A549 (cell line): ENCODE results near the gene STARD9. TPM values are rescaled to one million over a fixed set of nuclear protein-coding genes. Genes with fewer than 3 reads are reported as not detected.
"Not testable (repeated sequence)": the region's sequence is repeated elsewhere in the genome, so short reads cannot be mapped to it uniquely, and the experiment has no call there.

Experiments used
- ATAC-seq, 2 experiments: fragments of 200-7000 bp in 1 of 2; fragments of >200 bp in 1 of 2; cut with Nextera tagmentation in 1 of 2; cut with Tn5 transposase in 1 of 2; 3 replicates each; pipeline versions ENCODE4 v1.8.0 to v1.9.1; 2018 to 2020; ENCODE audit warnings: mild to moderate bottlenecking in 1 of 2, moderate library complexity in 1 of 2
- CTCF ChIA-PET: fragments of 300-600 bp; sonication (Branson Sonifier 250); formaldehyde crosslinking; extraction: SDS; loops from one replicate; lab custom pipeline; 2021; ENCODE audit warnings: antibody characterized with exemption, inconsistent platforms; lab: Yijun Ruan, JAX
- POLR2A ChIA-PET: fragments of 350-600 bp; formaldehyde crosslinking; extraction: SDS; loops from one replicate; lab custom pipeline; 2021; ENCODE audit warnings: antibody characterized with exemption, inconsistent platforms; lab: Yijun Ruan, JAX
- DNase-seq, 2 experiments: peaks; one replicate each; pipeline versions ENCODE4 v3.0.0 to v3.0.0-alpha.2; 2011 to 2016; ENCODE audit warnings: low read depth in 1 of 2, low spot score in 1 of 2
- FAIRE-seq: peaks from 2 replicates; lab custom pipeline; 2011; peaks lifted over from hg19 to GRCh38; lab: Jason Lieb, UNC
- H3K27ac ChIP-seq, 2 experiments: fragments of >200 bp; sonication (Bioruptor Twin); formaldehyde crosslinking; 3 replicates each; pipeline ENCODE4 v1.5.1; 2016 to 2017
- H3K4me1 ChIP-seq: fragments of >200 bp; sonication (Bioruptor Twin); formaldehyde crosslinking; 3 replicates; pipeline ENCODE4 v1.6.1; 2016
- H3K4me2 ChIP-seq: fragments of >200 bp; sonication (Bioruptor Twin); formaldehyde crosslinking; 3 replicates; pipeline ENCODE4 v1.6.1; 2016
- H3K4me3 ChIP-seq: fragments of >200 bp; sonication (Bioruptor Twin); formaldehyde crosslinking; 3 replicates; pipeline ENCODE4 v1.5.1; 2016
- H3K9me3 ChIP-seq: fragments of >200 bp; sonication (Bioruptor Twin); formaldehyde crosslinking; 3 replicates; pipeline ENCODE4 v1.6.1; 2016
- CHD4 ChIP-seq: fragments of 200-600 bp; sonication (generic); IDR thresholded peaks from 2 replicates; pipeline ENCODE4 v1.6.1; 2016; ENCODE audit warnings: antibody characterized with exemption, mild to moderate bottlenecking, borderline replicate concordance
- FOXS1 ChIP-seq: fragments of 250-450 bp; sonication (Bioruptor Pico); IDR thresholded peaks from 2 replicates; pipeline ENCODE4 v1.5.0; 2020; ENCODE audit warnings: mild to moderate bottlenecking, moderate library complexity
- RCOR1 ChIP-seq: fragments of 150-350 bp; IDR thresholded peaks from 2 replicates; pipeline ENCODE4 v1.6.1; 2014; ENCODE audit warnings: antibody characterized with exemption, low read length, low read depth
- RFX5 ChIP-seq: fragments of 450-650 bp; IDR thresholded peaks from 2 replicates; pipeline ENCODE4 v1.7.1; 2014; ENCODE audit warnings: antibody characterized with exemption, mild to moderate bottlenecking, moderate library complexity
- SREBF2 ChIP-seq: fragments of 450-650 bp; IDR thresholded peaks from 2 replicates; pipeline ENCODE4 v1.6.1; 2014; ENCODE audit warnings: mild to moderate bottlenecking, moderate library complexity
- WGBS: methylation state at CpG from one replicate; pipeline ENCODE4 v1.1.6; 2017; ENCODE audit errors: missing lambda C conversion rate; 5-methylcytosine and 5-hydroxymethylcytosine counted together
- polyA plus RNA-seq, 4 experiments: library from polyadenylated mRNA; depleted of rRNA in 3 of 4; stranded (reverse); fragments of >200 nt; fragmentation: RNase III in 1 of 4; extraction: RNeasy Plus Mini Kit Qiagen cat#74134 plus additional on column Dnase treatment in 1 of 4; gene quantifications; 2 replicates in 3 of 4; 3 replicates in 1 of 4; pipeline ENCODE4 v1.2.3, GENCODE V29; 2011 to 2017

The STARD9 gene
- polyA plus RNA-seq, 2 of the 4 experiments (the other 2 are of a cell fraction) = 1.2 TPM

DNA sequence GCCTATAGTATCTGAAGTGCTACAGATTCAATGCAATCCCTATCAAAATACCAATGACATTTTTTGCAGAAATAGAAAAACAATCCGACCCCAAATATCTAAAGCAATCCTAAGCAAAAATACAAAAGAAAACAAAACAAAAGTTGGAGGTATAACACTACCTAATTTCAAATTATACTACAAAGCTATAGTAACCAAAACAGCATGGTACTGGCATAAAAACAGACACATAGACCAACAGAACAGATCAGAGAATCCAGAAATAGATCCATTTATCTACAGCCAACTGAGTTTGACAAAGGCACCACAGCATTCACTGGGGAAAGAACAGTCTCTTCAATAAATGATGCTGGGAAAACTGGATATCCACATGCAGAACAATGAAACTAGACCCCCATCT lies 185.4 kb downstream of the STARD9 start:
- FAIRE-seq = no peak
- POLR2A ChIA-PET = no interaction called here

DNA sequence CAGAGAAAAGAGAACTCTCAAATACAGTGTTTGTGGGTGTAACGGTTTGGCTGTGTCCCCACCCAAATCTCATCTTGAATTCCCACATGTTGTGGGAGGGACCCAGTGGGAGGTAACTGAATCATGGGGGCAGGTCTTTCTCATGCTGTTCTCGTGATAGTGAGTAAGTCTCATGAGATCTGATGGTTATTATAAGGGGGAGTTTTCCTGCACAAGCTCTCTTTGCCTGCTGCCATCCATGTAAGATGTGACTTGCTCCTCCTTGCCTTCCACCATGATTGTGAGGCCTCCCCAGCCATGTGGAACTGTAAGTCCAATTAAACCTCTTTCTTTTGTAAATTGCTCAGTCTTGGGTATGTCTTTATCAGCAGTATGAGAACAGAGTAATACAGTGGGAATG lies 186.4 kb downstream of the STARD9 start:
- DNase-seq, H3K4me3 ChIP-seq, FAIRE-seq, POLR2A ChIA-PET, H3K4me1 ChIP-seq, ATAC-seq, H3K4me2 ChIP-seq, H3K27ac ChIP-seq, CTCF ChIA-PET: not testable (repeated sequence)
- peaks cover 11% of the 10 kb centered on the region; the same call in 2 of the 3 replicates for H3K9me3 ChIP-seq
- WGBS = 65% methylated on average over 2 of the region's 2 CpGs

More for the DNA sequence above, 185.4 kb downstream of the STARD9 start:
- Histone ChIP-seq H3K9me3 (peaks cover 11% of the 10 kb centered on the region; the same call in 2 of the 3 replicates), H3K4me2 (no peak overlapping the region)
- no peak for TF ChIP-seq RFX5
- TF ChIP-seq SREBF2 = no peak
- no peak for TF ChIP-seq FOXS1 (CRISPR knock-in tag)
- no peak for TF ChIP-seq CHD4
- no peak for TF ChIP-seq RCOR1
- TF ChIP-seq, all 56 proteins: peak for 0
- H3K4me3 ChIP-seq = no peak overlapping the region
- H3K4me1 ChIP-seq = no peaks in the 10 kb centered on the region
- WGBS = 61% methylated on average over 1 of the region's 1 CpG
- DNase-seq (no peak), ATAC-seq (no peak)
- CTCF ChIA-PET = no interaction called here
- no peak overlapping the region for H3K27ac ChIP-seq

DNA sequence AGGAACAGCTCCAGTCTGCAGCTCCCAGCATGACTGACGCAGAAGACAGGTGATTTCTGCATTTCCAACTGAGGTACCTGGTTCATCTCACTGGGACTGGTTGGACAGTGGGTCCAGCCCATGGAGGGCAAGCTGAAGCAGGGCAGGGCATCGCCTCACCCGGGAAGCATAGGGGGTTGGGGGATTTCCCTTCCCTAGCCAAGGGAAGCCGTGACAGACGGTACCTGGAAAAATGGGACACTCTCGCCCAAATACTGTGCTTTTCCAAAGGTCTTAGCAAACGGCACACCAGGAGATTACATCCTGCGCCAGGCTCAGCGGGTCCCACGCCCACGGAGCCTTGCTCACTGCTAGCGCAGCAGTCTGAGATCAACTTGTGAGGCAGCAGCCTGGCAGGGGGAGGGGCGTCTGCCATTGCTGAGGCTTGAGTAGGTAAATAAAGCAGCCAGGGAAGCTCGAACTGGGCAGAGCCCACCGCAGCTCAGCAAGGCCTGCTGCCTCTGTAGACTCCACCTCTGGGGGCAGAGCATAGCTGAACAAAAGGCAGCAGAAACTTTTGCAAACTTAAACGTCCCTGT lies 188.8 kb downstream of the STARD9 start:
- peaks cover 11% of the 10 kb centered on the region; the same call in 2 of the 3 replicates for H3K9me3 ChIP-seq
- DNase-seq, POLR2A ChIA-PET, ATAC-seq, H3K4me3 ChIP-seq, H3K4me1 ChIP-seq, FAIRE-seq, CTCF ChIA-PET, H3K27ac ChIP-seq, H3K4me2 ChIP-seq: not testable (repeated sequence)
- WGBS = 83% methylated on average over 14 of the region's 16 CpGs

DNA sequence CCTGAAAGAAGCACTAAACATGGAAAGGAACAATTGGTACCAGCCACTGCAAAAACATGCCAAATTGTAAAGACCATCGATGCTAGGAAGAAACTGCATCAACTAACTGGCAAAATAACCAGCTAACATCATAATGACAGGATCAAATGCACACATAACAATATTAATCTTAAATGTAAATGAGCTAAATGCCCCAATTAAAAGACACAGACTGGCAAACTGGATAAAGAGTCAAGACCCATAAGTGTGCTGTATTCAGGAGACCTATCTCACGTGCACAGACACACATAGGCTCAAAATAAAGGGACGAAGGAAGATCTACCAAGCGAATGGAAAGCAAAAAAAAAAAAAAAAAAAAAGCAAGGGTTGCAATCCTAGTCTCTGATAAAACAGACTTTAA lies 190.7 kb downstream of the STARD9 start:
- WGBS = 40% methylated on average over 3 of the region's 4 CpGs
- DNase-seq, H3K27ac ChIP-seq, FAIRE-seq, CTCF ChIA-PET, POLR2A ChIA-PET, H3K4me3 ChIP-seq, ATAC-seq, H3K4me2 ChIP-seq, H3K4me1 ChIP-seq, H3K9me3 ChIP-seq: not testable (repeated sequence)

Other genes with a start within 250 kb of the STARD9 start
- gene CAPN3, start 216.1 kb upstream of the STARD9 start, polyA plus RNA-seq (2011; rRNA removed) = 1.1 and 1.8 TPM in 2 replicates
- 0.25 to 0.58 TPM (median 0.25 TPM) in 3 replicates for gene CAPN3, start 216.1 kb upstream of the STARD9 start, polyA plus RNA-seq (2017; fragmentation: RNase III; extraction: RNeasy Plus Mini Kit Qiagen cat#74134 plus additional on column Dnase treatment)
- 19.3 and 19.4 TPM in 2 replicates for gene ZNF106, start 84.5 kb upstream of the STARD9 start, polyA plus RNA-seq (2011; rRNA removed)
- gene ZNF106, start 84.5 kb upstream of the STARD9 start, polyA plus RNA-seq (2017; fragmentation: RNase III; extraction: RNeasy Plus Mini Kit Qiagen cat#74134 plus additional on column Dnase treatment) = 7.7 to 8.4 TPM (median 7.8 TPM) in 3 replicates
- gene SNAP23, start 80.0 kb upstream of the STARD9 start, polyA plus RNA-seq (2011; rRNA removed) = 25.9 and 33.6 TPM in 2 replicates
- 44.5 to 52.0 TPM (median 51.2 TPM) in 3 replicates for gene SNAP23, start 80.0 kb upstream of the STARD9 start, polyA plus RNA-seq (2017; fragmentation: RNase III; extraction: RNeasy Plus Mini Kit Qiagen cat#74134 plus additional on column Dnase treatment)
- 12.3 and 13.1 TPM in 2 replicates for gene LRRC57, start 26.8 kb upstream of the STARD9 start, polyA plus RNA-seq (2011; rRNA removed)
- gene LRRC57, start 26.8 kb upstream of the STARD9 start, polyA plus RNA-seq (2017; fragmentation: RNase III; extraction: RNeasy Plus Mini Kit Qiagen cat#74134 plus additional on column Dnase treatment) = 7.4 to 9.7 TPM (median 9.2 TPM) in 3 replicates
- 29.7 and 31.0 TPM in 2 replicates for gene HAUS2, start 26.8 kb upstream of the STARD9 start, polyA plus RNA-seq (2011; rRNA removed)
- gene HAUS2, start 26.8 kb upstream of the STARD9 start, polyA plus RNA-seq (2017; fragmentation: RNase III; extraction: RNeasy Plus Mini Kit Qiagen cat#74134 plus additional on column Dnase treatment) = 13.3 to 16.3 TPM (median 15.7 TPM) in 3 replicates
- gene CDAN1, start 161.5 kb downstream of the STARD9 start, polyA plus RNA-seq (2011; rRNA removed) = 2.9 and 4.0 TPM in 2 replicates
- gene CDAN1, start 161.5 kb downstream of the STARD9 start, polyA plus RNA-seq (2017; fragmentation: RNase III; extraction: RNeasy Plus Mini Kit Qiagen cat#74134 plus additional on column Dnase treatment) = 6.9 to 7.7 TPM (median 7.5 TPM) in 3 replicates